ENCODE measurements around the gene DENND1B. TPM values are rescaled to one million over a fixed set of nuclear protein-coding genes. Genes with fewer than 3 reads are reported as not detected.

The DENND1B gene
- total RNA-seq, 2 experiments from 2014 or later, result 22.5 to 27.9 TPM

GRCh38 chr1:197469620-197470210 lies 305.6 kb downstream of the DENND1B start:
- no peaks in the 10 kb centered on the region for H3K4me1 Mint-ChIP-seq (ENCODE audit: low read depth)
- no peak for ATAC-seq
- POLR2A ChIA-PET, result no interaction called here

GRCh38 chr1:197468543-197469175 lies 306.6 kb downstream of the DENND1B start:
- Mint-ChIP-seq H3K4me3 (no peak overlapping the region), H3K27ac (no peak overlapping the region), H3K4me1 (ENCODE audit: low read depth) (no peaks in the 10 kb centered on the region), H3K36me3 (ENCODE audit: low read depth) (no peaks in the 10 kb centered on the region), H3K27me3 (ENCODE audit: low read depth) (no peaks in the 10 kb centered on the region), H3K9me3 (ENCODE audit: insufficient read depth) (no peaks in the 10 kb centered on the region)
- ATAC-seq (no peak), DNase-seq (no peak)
- CTCF ChIA-PET, result no interaction called here
- POLR2A ChIA-PET, result no interaction called here

More at GRCh38 chr1:197469620-197470210, 305.6 kb downstream of the DENND1B start:
- CTCF ChIA-PET, result interaction anchor here (1.3 kb wide), 1 partner anchor 50 kb away, joined by 4 read pairs; no protein-coding TSS in a partner anchor
- DNase-seq, result no peak
- Mint-ChIP-seq H3K4me3 (no peak overlapping the region), H3K36me3 (ENCODE audit: low read depth) (no peaks in the 10 kb centered on the region), H3K27ac (no peak overlapping the region), H3K9me3 (ENCODE audit: insufficient read depth) (no peaks in the 10 kb centered on the region), H3K27me3 (ENCODE audit: low read depth) (no peaks in the 10 kb centered on the region)

- no peaks in the 10 kb centered on the region for H3K27me3 Mint-ChIP-seq (ENCODE audit: low read depth)
- no peaks in the 10 kb centered on the region for H3K9me3 Mint-ChIP-seq (ENCODE audit: insufficient read depth)
- POLR2A ChIA-PET, result no interaction called here
- DNase-seq (no peak), ATAC-seq (no peak)
- CTCF ChIA-PET, result no interaction called here
- H3K36me3 Mint-ChIP-seq (ENCODE audit: low read depth), result no peaks in the 10 kb centered on the region
- H3K4me3 Mint-ChIP-seq, result no peak overlapping the region
- no peak overlapping the region for H3K27ac Mint-ChIP-seq
- H3K4me1 Mint-ChIP-seq (ENCODE audit: low read depth), result no peaks in the 10 kb centered on the region
Measured at GRCh38 chr1:197467881-197468280, 307.4 kb downstream of the DENND1B start.

GRCh38 chr1:197466813-197467212 lies 308.5 kb downstream of the DENND1B start:
- Mint-ChIP-seq H3K27ac (no peak overlapping the region), H3K4me3 (no peak overlapping the region), H3K36me3 (ENCODE audit: low read depth) (no peaks in the 10 kb centered on the region), H3K9me3 (ENCODE audit: insufficient read depth) (no peaks in the 10 kb centered on the region), H3K4me1 (ENCODE audit: low read depth) (no peaks in the 10 kb centered on the region), H3K27me3 (ENCODE audit: low read depth) (no peaks in the 10 kb centered on the region)
- no peak for DNase-seq
- ChIA-PET POLR2A (no interaction called here), CTCF (no interaction called here)
- ATAC-seq, result no peak

- no peak overlapping the region for H3K4me3 Mint-ChIP-seq
- H3K4me1 Mint-ChIP-seq (ENCODE audit: low read depth), result no peaks in the 10 kb centered on the region
- DNase-seq, result no peak
- ChIA-PET POLR2A (no interaction called here), CTCF (no interaction called here)
- no peaks in the 10 kb centered on the region for H3K36me3 Mint-ChIP-seq (ENCODE audit: low read depth)
- no peaks in the 10 kb centered on the region for H3K9me3 Mint-ChIP-seq (ENCODE audit: insufficient read depth)
- no peaks in the 10 kb centered on the region for H3K27me3 Mint-ChIP-seq (ENCODE audit: low read depth)
- no peak for ATAC-seq
- H3K27ac Mint-ChIP-seq, result no peak overlapping the region
Measured at GRCh38 chr1:197465528-197466327, 309.6 kb downstream of the DENND1B start.

GRCh38 chr1:197464044-197464443 lies 311.2 kb downstream of the DENND1B start:
- Mint-ChIP-seq H3K4me1 (ENCODE audit: low read depth) (no peaks in the 10 kb centered on the region), H3K9me3 (ENCODE audit: insufficient read depth) (no peaks in the 10 kb centered on the region), H3K27ac (no peak overlapping the region), H3K36me3 (ENCODE audit: low read depth) (no peaks in the 10 kb centered on the region), H3K27me3 (ENCODE audit: low read depth) (no peaks in the 10 kb centered on the region), H3K4me3 (no peak overlapping the region)
- DNase-seq (no peak), ATAC-seq (no peak)
- CTCF ChIA-PET, result no interaction called here
- POLR2A ChIA-PET, result no interaction called here

GRCh38 chr1:197463142-197463541 lies 312.1 kb downstream of the DENND1B start:
- POLR2A ChIA-PET, result interaction anchor here (0.5 kb wide), 1 partner anchor 237 kb away, joined by 3 read pairs; no protein-coding TSS in a partner anchor
- no peaks in the 10 kb centered on the region for H3K36me3 Mint-ChIP-seq (ENCODE audit: low read depth)
- H3K9me3 Mint-ChIP-seq (ENCODE audit: insufficient read depth), result no peaks in the 10 kb centered on the region
- H3K27ac Mint-ChIP-seq, result no peak overlapping the region
- H3K4me3 Mint-ChIP-seq, result no peak overlapping the region
- CTCF ChIA-PET, result no interaction called here
- ATAC-seq (no peak), DNase-seq (no peak)
- H3K27me3 Mint-ChIP-seq (ENCODE audit: low read depth), result no peaks in the 10 kb centered on the region
- H3K4me1 Mint-ChIP-seq (ENCODE audit: low read depth), result no peaks in the 10 kb centered on the region

- ATAC-seq, result no peak
- Mint-ChIP-seq H3K27me3 (ENCODE audit: low read depth) (no peaks in the 10 kb centered on the region), H3K36me3 (ENCODE audit: low read depth) (no peaks in the 10 kb centered on the region), H3K27ac (no peak overlapping the region), H3K9me3 (ENCODE audit: insufficient read depth) (no peaks in the 10 kb centered on the region), H3K4me1 (ENCODE audit: low read depth) (no peaks in the 10 kb centered on the region), H3K4me3 (no peak overlapping the region)
- CTCF ChIA-PET, result no interaction called here
- POLR2A ChIA-PET, result interaction anchor here (0.5 kb wide), 1 partner anchor 237 kb away, joined by 3 read pairs; no protein-coding TSS in a partner anchor
- DNase-seq, result no peak
Measured at GRCh38 chr1:197462539-197462938, 312.7 kb downstream of the DENND1B start.

Other genes starting within 250 kb of the DENND1B start
- gene C1orf53, start 127.2 kb upstream of the DENND1B start, total RNA-seq, result under 1 TPM; 0.68 to 0.97 TPM
- not detected for gene LHX9, start 141.9 kb upstream of the DENND1B start, total RNA-seq

Data from activated CD8-positive, alpha-beta T cell treated with anti-CD3 and anti-CD28 coated beads, Interleukin-2, amount 10 ng/mL, durations not matched to agents 7 days and 5 days (primary cell).